ENCODE data around the gene MAGI1.

DNA sequence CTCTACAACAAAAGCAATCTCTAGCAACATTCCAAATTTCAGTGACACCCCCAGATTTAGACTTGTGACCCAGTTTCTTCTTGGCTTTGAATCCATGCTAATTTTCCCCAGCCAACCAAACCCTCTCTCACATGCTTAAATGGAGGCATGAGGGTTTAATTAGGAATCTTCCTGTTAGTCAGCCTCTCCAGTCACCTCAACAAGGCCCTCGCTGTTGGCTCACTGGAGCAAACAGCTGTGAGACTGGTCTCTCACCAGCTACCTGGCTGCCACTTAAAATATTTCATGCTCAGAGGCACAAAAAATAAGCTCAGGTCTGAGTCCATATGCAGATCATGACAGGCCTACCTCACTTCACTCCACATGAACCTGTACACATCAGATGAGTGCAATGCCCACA lies 720.5 kb downstream of the MAGI1 start:
- TF ChIP-seq, protein P1, sequence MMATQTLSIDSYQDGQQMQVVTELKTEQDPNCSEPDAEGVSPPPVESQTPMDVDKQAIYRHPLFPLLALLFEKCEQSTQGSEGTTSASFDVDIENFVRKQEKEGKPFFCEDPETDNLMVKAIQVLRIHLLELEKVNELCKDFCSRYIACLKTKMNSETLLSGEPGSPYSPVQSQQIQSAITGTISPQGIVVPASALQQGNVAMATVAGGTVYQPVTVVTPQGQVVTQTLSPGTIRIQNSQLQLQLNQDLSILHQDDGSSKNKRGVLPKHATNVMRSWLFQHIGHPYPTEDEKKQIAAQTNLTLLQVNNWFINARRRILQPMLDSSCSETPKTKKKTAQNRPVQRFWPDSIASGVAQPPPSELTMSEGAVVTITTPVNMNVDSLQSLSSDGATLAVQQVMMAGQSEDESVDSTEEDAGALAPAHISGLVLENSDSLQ (IDR thresholded peaks at IDR 0.05) = no peak
- no peak for TF ChIP-seq ARNT (IDR thresholded peaks at IDR 0.05)
- no peak for TF ChIP-seq HDGF (IDR thresholded peaks at IDR 0.05; ENCODE audit: borderline replicate concordance)
- no peak for TF ChIP-seq FOXK2 (IDR thresholded peaks at IDR 0.05)
- TF ChIP-seq TARDBP (IDR thresholded peaks at IDR 0.05) = no peak
- TF ChIP-seq ELF4 (IDR thresholded peaks at IDR 0.05) = no peak
- no peak for TF ChIP-seq FOXM1 (IDR thresholded peaks at IDR 0.05; ENCODE audit: borderline replicate concordance)
- TF ChIP-seq ZNF384 (IDR thresholded peaks at IDR 0.05) = no peak
- TF ChIP-seq LEF1 (IDR thresholded peaks at IDR 0.05; ENCODE audit: borderline replicate concordance) = no peak
- no peak for TF ChIP-seq L3MBTL2 (conservative IDR thresholded peaks at IDR 0.05)

Data from HEK293T (cell line).